Body of pancreas (tissue), 4 donors: ENCODE data around the gene NFKBIB. TPM values are rescaled to one million over a fixed set of nuclear protein-coding genes. Genes with fewer than 3 reads are reported as not detected.

Experiments
- ATAC-seq: fragments of 150-250 bp; one replicate; pipeline ENCODE4 v1.9.1; 2016
- DNase-seq, 4 donors: peaks; one replicate each; pipeline ENCODE4 v3.0.0-alpha.2; 2019
- H3K27ac ChIP-seq, 4 donors: fragments of 200-600 bp; sonication (generic); 1 replicate in 3 of 4; 2 replicates in 1 of 4; pipeline versions ENCODE4 v1.5.1 to v1.6.1; 2016 to 2019; ENCODE audit warnings: mild to moderate bottlenecking in 1 of 4, mixed read lengths in 1 of 4, moderate library complexity in 1 of 4
- H3K27me3 ChIP-seq, 2 donors: fragments of 200-600 bp; sonication (generic); one replicate each; pipeline ENCODE4 v1.6.0; 2016; ENCODE audit warnings: mild to moderate bottlenecking in 1 of 2
- H3K36me3 ChIP-seq, 2 donors: fragments of 200-600 bp; sonication (generic); replicated peaks in 1 of 2; 2 replicates each; pipeline ENCODE4 v1.5.1; 2016; ENCODE audit warnings: low read depth in 2 of 2; ENCODE audit not compliant: insufficient read depth in 1 of 2
- H3K4me1 ChIP-seq: fragments of 200-600 bp; sonication (generic); one replicate; pipeline ENCODE4 v1.6.0; 2016
- H3K4me3 ChIP-seq, 2 donors: fragments of 200-600 bp; sonication (generic); 1 replicate in 1 of 2; 2 replicates in 1 of 2; pipeline ENCODE4 v1.5.1; 2016 to 2019
- H3K9me3 ChIP-seq, 3 donors: fragments of 200-600 bp; sonication (generic); 1 replicate in 2 of 3; 2 replicates in 1 of 3; pipeline ENCODE4 v1.5.1; 2016
- POLR2A ChIP-seq, 3 donors: fragments of 450-650 bp; IDR thresholded peaks; one replicate each; pipeline ENCODE4 v1.6.1; 2016; ENCODE audit warnings: antibody characterized with exemption in 3 of 3, mild to moderate bottlenecking in 2 of 3
- WGBS, 2 donors: methylation state at CpG; one replicate each; pipeline ENCODE4 v1.1.5; 2017; 5-methylcytosine and 5-hydroxymethylcytosine counted together
- intact Hi-C: fragments of 100-400 bp; cut with DNase I; formaldehyde crosslinking; loops from one replicate; pipeline ENCODE4 v1.15.1; 2023
- total RNA-seq, 2 donors: library from RNA; depleted of rRNA; stranded (reverse); fragments of >200 nt; gene quantifications; one replicate each; pipeline ENCODE4 v1.1.0, GENCODE V29; 2016
- TF ChIP-seq, protein P1 (sequence below), 7 experiments: fragments of 450-650 bp in 4 of 7; fragments of 200-600 bp in 3 of 7; sonication (generic) in 3 of 7; IDR thresholded peaks; one replicate each; pipeline ENCODE4 v1.5.1; 2016 to 2019; ENCODE audit warnings: antibody characterized with exemption in 7 of 7

NFKBIB gene
- total RNA-seq, 2 donors from 2014 or later = 7.8 to 28.3 TPM

DNA sequence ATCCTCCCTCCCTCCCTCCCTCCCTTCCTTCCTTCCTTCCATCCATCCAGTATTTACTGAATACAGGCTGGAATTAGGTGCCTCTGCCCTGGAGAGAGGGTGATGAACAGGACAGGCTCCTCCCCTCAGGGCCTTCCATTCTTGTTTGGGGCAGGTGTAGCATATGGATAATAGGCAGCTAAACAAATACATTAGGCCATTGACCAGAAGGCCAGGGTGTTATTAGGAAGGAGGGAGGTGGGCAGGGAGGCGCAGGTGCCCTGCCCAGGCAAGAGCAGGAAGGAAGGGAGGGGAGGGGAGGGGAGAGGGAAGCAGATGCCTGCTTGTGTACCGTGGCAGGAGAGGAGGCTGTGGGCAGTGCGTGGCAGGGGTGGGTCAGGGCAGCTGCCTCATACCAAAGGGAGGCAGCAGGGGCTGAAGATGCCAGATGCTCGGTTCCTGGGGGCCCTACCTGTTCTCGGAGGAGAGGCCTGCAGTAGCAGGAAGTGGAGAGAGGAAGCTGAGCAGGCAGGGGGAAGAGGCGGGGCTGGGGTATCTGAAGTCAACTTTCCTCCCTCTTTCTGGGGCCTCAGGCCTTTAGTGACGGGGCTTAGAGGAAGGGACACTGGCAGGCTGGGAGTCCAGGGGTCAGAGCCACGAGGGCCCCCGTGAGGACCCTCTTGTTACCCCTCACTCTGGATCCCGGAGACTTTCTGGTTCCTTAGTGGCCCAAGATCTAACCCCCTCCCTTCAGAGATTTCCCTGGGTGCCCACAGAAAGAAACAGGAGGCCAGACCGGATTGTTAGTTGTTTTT lies 21.8 kb upstream of the NFKBIB start, which contains the start of gene RINL:
RINL (minus strand) TSS at position 495 of the 794 bp plus-strand sequence. CDS start 1,533 bp downstream, outside the sequence.
- peak in 1 of 3 donors; percentile 9 for TF ChIP-seq POLR2A (IDR thresholded peaks at IDR 0.05)
- TF ChIP-seq, protein P1, sequence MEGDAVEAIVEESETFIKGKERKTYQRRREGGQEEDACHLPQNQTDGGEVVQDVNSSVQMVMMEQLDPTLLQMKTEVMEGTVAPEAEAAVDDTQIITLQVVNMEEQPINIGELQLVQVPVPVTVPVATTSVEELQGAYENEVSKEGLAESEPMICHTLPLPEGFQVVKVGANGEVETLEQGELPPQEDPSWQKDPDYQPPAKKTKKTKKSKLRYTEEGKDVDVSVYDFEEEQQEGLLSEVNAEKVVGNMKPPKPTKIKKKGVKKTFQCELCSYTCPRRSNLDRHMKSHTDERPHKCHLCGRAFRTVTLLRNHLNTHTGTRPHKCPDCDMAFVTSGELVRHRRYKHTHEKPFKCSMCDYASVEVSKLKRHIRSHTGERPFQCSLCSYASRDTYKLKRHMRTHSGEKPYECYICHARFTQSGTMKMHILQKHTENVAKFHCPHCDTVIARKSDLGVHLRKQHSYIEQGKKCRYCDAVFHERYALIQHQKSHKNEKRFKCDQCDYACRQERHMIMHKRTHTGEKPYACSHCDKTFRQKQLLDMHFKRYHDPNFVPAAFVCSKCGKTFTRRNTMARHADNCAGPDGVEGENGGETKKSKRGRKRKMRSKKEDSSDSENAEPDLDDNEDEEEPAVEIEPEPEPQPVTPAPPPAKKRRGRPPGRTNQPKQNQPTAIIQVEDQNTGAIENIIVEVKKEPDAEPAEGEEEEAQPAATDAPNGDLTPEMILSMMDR (IDR thresholded peaks at IDR 0.05) = no peak
- H3K4me1 ChIP-seq = no peaks in the 10 kb centered on the region
- no peak within 1 kb of the TSS for H3K4me3 ChIP-seq
- H3K27me3 ChIP-seq = no peaks in the 10 kb centered on the region
- H3K27ac ChIP-seq = peak within 1 kb of the TSS in 2 of 4 donors; percentile 44 to 57
- WGBS, 2 donors = 45 to 72% methylated on average over 11 of the region's 11 CpGs
- intact Hi-C loops = no loop called here
- ATAC-seq = peak; percentile 39
- H3K9me3 ChIP-seq = no peaks in the 10 kb centered on the region
- peaks cover 2 to 8% of the 10 kb centered on the region in 2 donors for H3K36me3 ChIP-seq
- DNase-seq = peak in 2 of 4 donors; percentile 36 to 38

DNA sequence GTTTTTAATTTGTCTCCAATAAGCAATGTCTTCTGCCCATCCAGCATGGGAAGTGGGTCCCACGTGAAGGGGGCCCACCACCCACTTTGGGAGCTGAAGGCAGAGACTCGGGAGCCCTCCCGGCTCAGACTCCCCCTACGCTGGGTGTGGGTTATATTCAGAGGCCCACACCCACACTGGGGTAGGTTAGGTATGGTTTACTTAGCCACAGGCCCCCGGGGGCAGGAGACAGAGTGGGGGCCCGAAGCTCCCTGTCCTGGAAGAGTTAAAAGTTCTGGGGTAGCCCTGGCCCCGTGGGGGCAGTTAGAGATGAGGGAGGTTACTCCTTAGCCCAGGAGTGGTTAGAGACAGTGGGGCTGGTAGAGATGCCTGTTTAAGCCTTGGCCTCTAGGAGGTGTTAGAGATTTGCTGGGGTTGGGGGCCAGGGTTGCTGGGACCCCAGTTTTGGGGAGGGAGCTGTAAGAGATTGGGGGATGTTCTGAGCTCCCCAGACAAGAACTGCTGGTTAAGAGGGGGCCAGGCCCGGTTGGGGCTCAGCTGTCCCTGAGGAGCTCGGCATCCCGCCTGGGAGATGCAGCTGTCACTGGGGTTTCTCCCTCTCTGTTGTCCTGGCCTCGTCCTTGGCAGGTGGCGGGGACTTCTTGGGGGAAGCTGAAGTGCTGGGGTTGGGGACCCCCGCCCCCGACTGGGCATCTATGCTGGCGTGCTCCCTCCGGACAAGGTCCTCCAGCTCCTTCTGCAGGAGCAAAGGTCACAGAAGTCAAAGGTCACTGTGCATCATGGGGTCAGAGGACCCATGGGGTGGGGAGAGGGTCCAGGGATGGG lies 21.0 kb upstream of the NFKBIB start:
- no peak for TF ChIP-seq POLR2A (IDR thresholded peaks at IDR 0.05)
- TF ChIP-seq, protein P1 (IDR thresholded peaks at IDR 0.05) = no peak
- DNase-seq (no peak), ATAC-seq (no peak)
- H3K27ac ChIP-seq = peak overlapping the region in 2 of 4 donors; percentile 44 to 57
- no peaks in the 10 kb centered on the region for H3K9me3 ChIP-seq
- H3K4me3 ChIP-seq = no peak overlapping the region
- WGBS, 2 donors = 71 to 80% methylated on average over 9 to 15 of the region's 16 CpGs
- peaks cover 2 to 8% of the 10 kb centered on the region in 2 donors for H3K36me3 ChIP-seq
- intact Hi-C loops = no loop called here
- no peaks in the 10 kb centered on the region for H3K27me3 ChIP-seq
- H3K4me1 ChIP-seq = no peaks in the 10 kb centered on the region

DNA sequence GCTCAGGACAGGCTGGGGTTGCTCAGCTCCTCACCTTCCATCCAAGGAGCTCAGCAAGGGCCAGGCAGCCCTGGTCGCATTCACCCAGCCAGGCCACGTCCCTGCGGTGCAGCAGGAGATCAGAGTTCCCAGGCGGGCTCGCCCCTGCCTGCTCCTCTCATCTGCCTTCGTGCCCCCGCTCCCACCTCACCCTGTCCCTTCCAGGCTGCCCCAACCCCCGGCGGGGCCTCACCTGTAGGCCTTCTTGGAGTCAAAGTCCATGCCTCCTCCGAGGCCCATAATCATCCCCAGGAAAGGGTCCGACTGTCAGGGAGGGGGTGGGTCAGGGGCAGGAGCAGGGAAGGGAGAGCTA lies 20.4 kb upstream of the NFKBIB start:
- intact Hi-C loops = no loop called here
- no peaks in the 10 kb centered on the region for H3K9me3 ChIP-seq
- WGBS, 2 donors = 84% methylated on average over 4 to 11 of the region's 11 CpGs

DNA sequence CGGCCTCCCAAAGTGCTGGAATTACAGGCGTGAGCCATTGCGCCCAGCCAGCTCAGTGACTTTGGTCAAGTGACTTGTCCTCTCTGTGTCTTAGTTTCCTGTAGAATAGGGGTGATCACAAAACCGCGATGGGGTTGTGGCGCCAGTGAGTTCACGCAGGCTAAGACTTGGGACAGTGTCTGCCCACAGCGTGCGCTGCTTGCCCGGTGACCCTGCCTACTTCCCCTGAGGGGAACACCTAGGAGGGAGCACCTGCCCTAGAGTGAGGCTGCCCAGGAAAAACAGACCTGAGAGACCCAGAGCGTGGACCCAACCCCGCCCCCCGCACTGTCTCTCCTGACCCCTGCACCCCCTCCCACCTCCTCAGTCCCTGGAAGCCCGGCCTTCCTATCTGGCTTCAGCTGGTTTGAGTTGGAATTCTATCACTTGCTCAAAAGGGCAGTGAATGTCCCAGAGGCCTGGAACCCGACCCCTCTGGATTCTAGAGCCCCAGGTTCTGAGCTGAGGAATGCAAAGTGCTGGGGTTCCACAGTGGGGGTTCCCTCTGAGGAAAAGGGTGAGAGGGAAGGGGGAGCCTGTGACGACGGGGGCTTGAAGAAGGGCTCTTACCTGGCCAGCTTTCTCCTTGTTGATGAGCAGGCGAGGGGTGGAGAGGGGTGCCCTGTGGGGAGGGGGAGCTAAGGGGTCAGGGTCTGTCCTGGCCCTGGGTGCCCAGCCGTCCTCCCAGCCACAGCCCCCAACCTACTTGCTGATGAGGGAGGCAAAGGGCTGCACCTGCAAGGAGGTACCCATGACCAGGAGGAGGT lies 19.5 kb upstream of the NFKBIB start:
- ATAC-seq = no peak
- no peak for DNase-seq
- no peak for TF ChIP-seq POLR2A (IDR thresholded peaks at IDR 0.05)
- TF ChIP-seq, protein P1 (IDR thresholded peaks at IDR 0.05) = no peak
- H3K9me3 ChIP-seq = no peaks in the 10 kb centered on the region
- H3K36me3 ChIP-seq = peaks cover 2 to 8% of the 10 kb centered on the region in 2 donors
- H3K27me3 ChIP-seq = no peaks in the 10 kb centered on the region
- H3K4me1 ChIP-seq = no peaks in the 10 kb centered on the region
- H3K27ac ChIP-seq = no peak overlapping the region
- no peak overlapping the region for H3K4me3 ChIP-seq
- intact Hi-C loops = no loop called here
- 84 to 93% methylated on average over 4 to 18 of the region's 19 CpGs for whole genome bisulfite sequencing, 2 donors

More for the DNA sequence above, 20.4 kb upstream of the NFKBIB start:
- no peak overlapping the region for H3K27ac ChIP-seq
- H3K4me3 ChIP-seq = no peak overlapping the region
- TF ChIP-seq POLR2A (IDR thresholded peaks at IDR 0.05) = no peak
- TF ChIP-seq, protein P1 (IDR thresholded peaks at IDR 0.05) = no peak
- no peak for ATAC-seq
- no peaks in the 10 kb centered on the region for H3K4me1 ChIP-seq
- DNase-seq = no peak
- H3K36me3 ChIP-seq = peaks cover 2 to 8% of the 10 kb centered on the region in 2 donors
- H3K27me3 ChIP-seq = no peaks in the 10 kb centered on the region
